ENCODE results near the gene ANKHD1.

ANKHD1 gene

GRCh38 chr5:140554454-140554853 lies 152.8 kb downstream of the ANKHD1 start:
- no peak for DNase-seq (ENCODE audit: low read depth, low spot score)
- no peak overlapping the region for H3K9ac ChIP-seq (ENCODE audit: insufficient read length)
- peaks cover 30% of the 10 kb centered on the region; the same call in 1 of the 2 replicates for H3K36me3 ChIP-seq (ENCODE audit: insufficient read depth, low read length)
- no peaks in the 10 kb centered on the region for H3K9me3 ChIP-seq (ENCODE audit: low read depth, low read length)
- no peak overlapping the region for H3K27ac ChIP-seq
- H3K4me3 ChIP-seq: no peak overlapping the region
- TF ChIP-seq EZH2 (IDR thresholded peaks at IDR 0.05): no peak
- no peak for TF ChIP-seq FOXP2 (optimal IDR thresholded peaks at IDR 0.05; ENCODE audit: control extremely low read depth, extremely low read length, insufficient read depth)
- TF ChIP-seq POLR2AphosphoS5 (IDR thresholded peaks at IDR 0.05; ENCODE audit: borderline replicate concordance, low read depth, low read length): no peak

GRCh38 chr5:140555747-140556312 lies 154.2 kb downstream of the ANKHD1 start:
- Histone ChIP-seq H3K9ac (ENCODE audit: insufficient read length) (peak overlapping the region; percentile 94), H3K36me3 (ENCODE audit: insufficient read depth, low read length) (peaks cover 16% of the 10 kb centered on the region; the same call in 1 of the 2 replicates), H3K4me3 (peak overlapping the region; percentile 96), H3K9me3 (ENCODE audit: low read depth, low read length) (no peaks in the 10 kb centered on the region), H3K27ac (no peak overlapping the region; the same call in 1 of the 2 replicates)
- no peak for DNase-seq (ENCODE audit: low read depth, low spot score)
- TF ChIP-seq POLR2AphosphoS5 (IDR thresholded peaks at IDR 0.05; ENCODE audit: borderline replicate concordance, low read depth, low read length): peak; percentile 15; the same call in 1 of the 2 replicates
- no peak for TF ChIP-seq FOXP2 (optimal IDR thresholded peaks at IDR 0.05; ENCODE audit: control extremely low read depth, extremely low read length, insufficient read depth)

- Histone ChIP-seq H3K9me3 (ENCODE audit: low read depth, low read length) (no peaks in the 10 kb centered on the region), H3K36me3 (ENCODE audit: insufficient read depth, low read length) (peaks cover 10% of the 10 kb centered on the region; the same call in 1 of the 2 replicates), H3K9ac (ENCODE audit: insufficient read length) (peak overlapping the region; percentile 94), H3K4me3 (peak overlapping the region; percentile 96), H3K27ac (peak overlapping the region; percentile 56; the same call in 1 of the 2 replicates)
- TF ChIP-seq EZH2 (IDR thresholded peaks at IDR 0.05): no peak
- no peak for TF ChIP-seq POLR2AphosphoS5 (IDR thresholded peaks at IDR 0.05; ENCODE audit: borderline replicate concordance, low read depth, low read length)
- TF ChIP-seq FOXP2 (optimal IDR thresholded peaks at IDR 0.05; ENCODE audit: control extremely low read depth, extremely low read length, insufficient read depth): no peak
- DNase-seq (ENCODE audit: low read depth, low spot score): no peak
These were observed 154.8 kb downstream of the ANKHD1 start for GRCh38 chr5:140556438-140556837.

- Histone ChIP-seq H3K9me3 (ENCODE audit: low read depth, low read length) (no peaks in the 10 kb centered on the region), H3K4me3 (peak within 1 kb of the TSS; percentile 96), H3K36me3 (ENCODE audit: insufficient read depth, low read length) (peaks cover 3% of the 10 kb centered on the region; the same call in 1 of the 2 replicates), H3K27ac (peak within 1 kb of the TSS; percentile 77), H3K9ac (ENCODE audit: insufficient read length) (peak within 1 kb of the TSS; percentile 94)
- no peak for DNase-seq (ENCODE audit: low read depth, low spot score)
- TF ChIP-seq POLR2AphosphoS5 (IDR thresholded peaks at IDR 0.05; ENCODE audit: borderline replicate concordance, low read depth, low read length) (peak; percentile 99), EZH2 (IDR thresholded peaks at IDR 0.05) (no peak)
These were observed 155.6 kb downstream of the ANKHD1 start, which contains the start of gene SRA1 for GRCh38 chr5:140557136-140557805. Gene SRA1 (minus strand): TSS chr5:140557473. CDS start chr5:140557452, 21 bp downstream.

- peak overlapping the region; percentile 77 for H3K27ac ChIP-seq
- H3K9ac ChIP-seq (ENCODE audit: insufficient read length): no peak overlapping the region
- peak overlapping the region; percentile 96 for H3K4me3 ChIP-seq
- no peak for DNase-seq (ENCODE audit: low read depth, low spot score)
- H3K36me3 ChIP-seq (ENCODE audit: insufficient read depth, low read length): peaks cover under 1% of the 10 kb centered on the region; the same call in 1 of the 2 replicates
- TF ChIP-seq FOXP2 (optimal IDR thresholded peaks at IDR 0.05; ENCODE audit: control extremely low read depth, extremely low read length, insufficient read depth) (no peak), EZH2 (IDR thresholded peaks at IDR 0.05) (no peak), POLR2AphosphoS5 (IDR thresholded peaks at IDR 0.05; ENCODE audit: borderline replicate concordance, low read depth, low read length) (no peak)
- no peaks in the 10 kb centered on the region for H3K9me3 ChIP-seq (ENCODE audit: low read depth, low read length)
These were observed 156.3 kb downstream of the ANKHD1 start for GRCh38 chr5:140557965-140558364.

- H3K27ac ChIP-seq: no peak overlapping the region
- no peak for DNase-seq (ENCODE audit: low read depth, low spot score)
These were observed 156.9 kb downstream of the ANKHD1 start for GRCh38 chr5:140558542-140558941.

GRCh38 chr5:140560227-140560626 lies 158.6 kb downstream of the ANKHD1 start:
- DNase-seq (ENCODE audit: low read depth, low spot score): no peak

More at GRCh38 chr5:140558542-140558941, 156.9 kb downstream of the ANKHD1 start:
- H3K36me3 ChIP-seq (ENCODE audit: insufficient read depth, low read length): no peaks in the 10 kb centered on the region; the same call in 1 of the 2 replicates
- no peaks in the 10 kb centered on the region for H3K9me3 ChIP-seq (ENCODE audit: low read depth, low read length)
- no peak overlapping the region for H3K4me3 ChIP-seq
- H3K9ac ChIP-seq (ENCODE audit: insufficient read length): no peak overlapping the region
- TF ChIP-seq FOXP2 (optimal IDR thresholded peaks at IDR 0.05; ENCODE audit: control extremely low read depth, extremely low read length, insufficient read depth) (no peak), EZH2 (IDR thresholded peaks at IDR 0.05) (no peak), POLR2AphosphoS5 (IDR thresholded peaks at IDR 0.05; ENCODE audit: borderline replicate concordance, low read depth, low read length) (no peak)

GRCh38 chr5:140561753-140562523 lies 160.3 kb downstream of the ANKHD1 start:
- Histone ChIP-seq H3K4me3 (no peak overlapping the region), H3K36me3 (ENCODE audit: insufficient read depth, low read length) (peaks cover 7% of the 10 kb centered on the region; the same call in 1 of the 2 replicates), H3K9ac (ENCODE audit: insufficient read length) (no peak overlapping the region), H3K9me3 (ENCODE audit: low read depth, low read length) (no peaks in the 10 kb centered on the region), H3K27ac (no peak overlapping the region)
- DNase-seq (ENCODE audit: low read depth, low spot score): no peak
- no peak for TF ChIP-seq FOXP2 (optimal IDR thresholded peaks at IDR 0.05; ENCODE audit: control extremely low read depth, extremely low read length, insufficient read depth)
- no peak for TF ChIP-seq EZH2 (IDR thresholded peaks at IDR 0.05)

More at GRCh38 chr5:140560227-140560626, 158.6 kb downstream of the ANKHD1 start:
- no peak overlapping the region for H3K9ac ChIP-seq (ENCODE audit: insufficient read length)
- no peak overlapping the region for H3K4me3 ChIP-seq
- H3K9me3 ChIP-seq (ENCODE audit: low read depth, low read length): no peaks in the 10 kb centered on the region
- TF ChIP-seq EZH2 (IDR thresholded peaks at IDR 0.05): no peak
- TF ChIP-seq FOXP2 (optimal IDR thresholded peaks at IDR 0.05; ENCODE audit: control extremely low read depth, extremely low read length, insufficient read depth): no peak
- TF ChIP-seq POLR2AphosphoS5 (IDR thresholded peaks at IDR 0.05; ENCODE audit: borderline replicate concordance, low read depth, low read length): no peak
- no peak overlapping the region for H3K27ac ChIP-seq
- H3K36me3 ChIP-seq (ENCODE audit: insufficient read depth, low read length): no peaks in the 10 kb centered on the region; the same call in 1 of the 2 replicates

All from SK-N-MC (cell line).